Adipocyte (in vitro differentiated cells): ENCODE results near the gene DMRT2.

Experiments
- DNase-seq: peaks from one replicate; pipeline ENCODE4 v3.0.0-alpha.2; 2015; ENCODE audit warnings: low read depth
- H3K27me3 ChIP-seq: replicated peaks from 2 replicates; pipeline ENCODE4 v1.7.0; 2013; ENCODE audit warnings: mild to moderate bottlenecking, low read length, moderate library complexity; ENCODE audit not compliant: control insufficient read depth, insufficient read depth
- H3K36me3 ChIP-seq: 2 replicates; pipeline ENCODE4 v1.7.0; 2013; ENCODE audit warnings: low read length, mild to moderate bottlenecking, moderate library complexity; ENCODE audit not compliant: control insufficient read depth, insufficient read depth, severe bottlenecking
- H3K4me1 ChIP-seq: 2 replicates; pipeline ENCODE4 v1.7.0; 2013; ENCODE audit warnings: mild to moderate bottlenecking, low read length, moderate library complexity; ENCODE audit not compliant: control insufficient read depth, insufficient read depth
- H3K4me3 ChIP-seq: 2 replicates; pipeline ENCODE4 v1.7.0; 2013; ENCODE audit warnings: mild to moderate bottlenecking, low read length, moderate library complexity
- H3K9ac ChIP-seq: 2 replicates; pipeline ENCODE4 v1.7.0; 2013; ENCODE audit warnings: mild to moderate bottlenecking, low read length, moderate library complexity
- H3K9me3 ChIP-seq: 2 replicates; pipeline ENCODE4 v1.7.0; 2013; ENCODE audit warnings: mild to moderate bottlenecking, low read length, moderate library complexity; ENCODE audit not compliant: control insufficient read depth

Gene DMRT2

GRCh38 chr9:1024112-1024511 is 26.0 kb upstream of the DMRT2 start:
- no peak overlapping the region for H3K4me3 ChIP-seq
- no peaks in the 10 kb centered on the region for H3K27me3 ChIP-seq
- DNase-seq, result no peak
- H3K4me1 ChIP-seq, result peaks cover 3% of the 10 kb centered on the region
- H3K9ac ChIP-seq, result no peak overlapping the region
- peaks cover 15% of the 10 kb centered on the region for H3K9me3 ChIP-seq
- no peaks in the 10 kb centered on the region for H3K36me3 ChIP-seq

- no peak overlapping the region for H3K9ac ChIP-seq
- peaks cover 3% of the 10 kb centered on the region for H3K4me1 ChIP-seq
- no peak overlapping the region for H3K4me3 ChIP-seq
- no peaks in the 10 kb centered on the region for H3K36me3 ChIP-seq
- peaks cover 3% of the 10 kb centered on the region for H3K27me3 ChIP-seq
- DNase-seq, result no peak
- peaks cover 15% of the 10 kb centered on the region for H3K9me3 ChIP-seq
Measured at GRCh38 chr9:1025131-1025530, 25.0 kb upstream of the DMRT2 start.

GRCh38 chr9:1026219-1026618 is 23.9 kb upstream of the DMRT2 start:
- H3K4me3 ChIP-seq, result no peak overlapping the region

GRCh38 chr9:1028501-1029190 is 21.5 kb upstream of the DMRT2 start:
- Histone ChIP-seq H3K9ac (no peak overlapping the region), H3K4me1 (peaks cover 3% of the 10 kb centered on the region), H3K4me3 (no peak overlapping the region), H3K36me3 (no peaks in the 10 kb centered on the region), H3K9me3 (peaks cover 1% of the 10 kb centered on the region), H3K27me3 (peaks cover 3% of the 10 kb centered on the region)
- DNase-seq, result no peak

More at GRCh38 chr9:1026219-1026618, 23.9 kb upstream of the DMRT2 start:
- Histone ChIP-seq H3K36me3 (no peaks in the 10 kb centered on the region), H3K9ac (no peak overlapping the region), H3K9me3 (peaks cover 15% of the 10 kb centered on the region), H3K4me1 (peaks cover 3% of the 10 kb centered on the region), H3K27me3 (peaks cover 3% of the 10 kb centered on the region)
- no peak for DNase-seq

GRCh38 chr9:1031951-1032601 is 18.1 kb upstream of the DMRT2 start:
- Histone ChIP-seq H3K9me3 (no peaks in the 10 kb centered on the region), H3K4me3 (no peak overlapping the region), H3K4me1 (peaks cover 9% of the 10 kb centered on the region), H3K9ac (no peak overlapping the region), H3K27me3 (peaks cover 3% of the 10 kb centered on the region), H3K36me3 (no peaks in the 10 kb centered on the region)
- no peak for DNase-seq

- DNase-seq, result no peak
- Histone ChIP-seq H3K27me3 (peaks cover 3% of the 10 kb centered on the region), H3K9me3 (no peaks in the 10 kb centered on the region), H3K9ac (no peak overlapping the region), H3K4me3 (no peak overlapping the region), H3K4me1 (peaks cover 20% of the 10 kb centered on the region), H3K36me3 (no peaks in the 10 kb centered on the region)
Measured at GRCh38 chr9:1034271-1034670, 15.9 kb upstream of the DMRT2 start.

GRCh38 chr9:1039589-1039988 is 10.6 kb upstream of the DMRT2 start:
- no peaks in the 10 kb centered on the region for H3K27me3 ChIP-seq
- H3K4me1 ChIP-seq, result peaks cover 48% of the 10 kb centered on the region
- peak overlapping the region; percentile 10 for H3K4me3 ChIP-seq
- no peaks in the 10 kb centered on the region for H3K9me3 ChIP-seq
- no peak for DNase-seq
- no peak overlapping the region for H3K9ac ChIP-seq
- H3K36me3 ChIP-seq, result no peaks in the 10 kb centered on the region

GRCh38 chr9:1042466-1042865 is 7.7 kb upstream of the DMRT2 start:
- Histone ChIP-seq H3K4me1 (peaks cover 46% of the 10 kb centered on the region), H3K9me3 (no peaks in the 10 kb centered on the region), H3K9ac (peak overlapping the region; percentile 28), H3K4me3 (no peak overlapping the region), H3K27me3 (no peaks in the 10 kb centered on the region), H3K36me3 (no peaks in the 10 kb centered on the region)
- no peak for DNase-seq

- Histone ChIP-seq H3K36me3 (no peaks in the 10 kb centered on the region), H3K4me1 (peaks cover 43% of the 10 kb centered on the region), H3K4me3 (peak overlapping the region; percentile 64), H3K27me3 (no peaks in the 10 kb centered on the region), H3K9ac (peak overlapping the region; percentile 61), H3K9me3 (no peaks in the 10 kb centered on the region)
- DNase-seq, result no peak
Measured at GRCh38 chr9:1044643-1045042, 5.5 kb upstream of the DMRT2 start.

GRCh38 chr9:1046639-1047572 is 3.3 kb upstream of the DMRT2 start:
- DNase-seq, result no peak
- Histone ChIP-seq H3K9ac (peak overlapping the region; percentile 51), H3K4me3 (peak overlapping the region; percentile 76), H3K4me1 (peaks cover 36% of the 10 kb centered on the region), H3K9me3 (no peaks in the 10 kb centered on the region), H3K27me3 (no peaks in the 10 kb centered on the region), H3K36me3 (no peaks in the 10 kb centered on the region)

- Histone ChIP-seq H3K36me3 (no peaks in the 10 kb centered on the region), H3K4me3 (peak overlapping the region; percentile 76), H3K27me3 (no peaks in the 10 kb centered on the region), H3K4me1 (peaks cover 42% of the 10 kb centered on the region), H3K9me3 (no peaks in the 10 kb centered on the region), H3K9ac (peak overlapping the region; percentile 72)
- DNase-seq, result peak; percentile 3
Measured at GRCh38 chr9:1047591-1048230, 2.4 kb upstream of the DMRT2 start.
